SK-N-SH (cell line): Measurements from ENCODE around the gene RCAN1. TPM values are rescaled to one million over a fixed set of nuclear protein-coding genes. Genes with fewer than 3 reads are reported as not detected.

Experiments
- CTCF ChIA-PET: fragments of 300-600, 350-600 bp; formaldehyde crosslinking; extraction: SDS; loops from one replicate; lab custom pipeline; 2021; lab: Yijun Ruan, JAX
- POLR2A ChIA-PET: fragments of 350-600 bp; sonication (Branson Sonifier 250); formaldehyde crosslinking; extraction: SDS; loops from one replicate; lab custom pipeline; 2020; ENCODE audit warnings: antibody characterized with exemption, inconsistent platforms; lab: Yijun Ruan, JAX
- DNase-seq: peaks from one replicate; pipeline ENCODE4 v3.0.0; 2012
- H2AFZ ChIP-seq: fragments of 200-600 bp; sonication (generic); 2 replicates; pipeline ENCODE4 v1.8.1; 2016; ENCODE audit warnings: antibody characterized with exemption, mild to moderate bottlenecking, low read depth
- H3F3A ChIP-seq: fragments of 200-600 bp; sonication (generic); replicated peaks from 2 replicates; pipeline ENCODE3; 2016; ENCODE audit warnings: antibody characterized with exemption, mild to moderate bottlenecking; ENCODE audit not compliant: insufficient read depth
- H3K27ac ChIP-seq, 2 experiments: fragments of 200-500 bp in 1 of 2; fragments of 200-600 bp in 1 of 2; sonication (Bioruptor generic) in 1 of 2; sonication (generic), shearing (Covaris generic) in 1 of 2; 2 replicates each; pipeline versions ENCODE4 v1.5.1 to v1.6.1; 2014 to 2016; ENCODE audit warnings: low read depth in 2 of 2, inconsistent platforms in 1 of 2, low read length in 1 of 2, mild to moderate bottlenecking in 1 of 2, mixed read lengths in 1 of 2
- H3K27me3 ChIP-seq: fragments of 200-600 bp; sonication (generic), shearing (Covaris generic); 2 replicates; pipeline ENCODE4 v1.6.1; 2016; ENCODE audit warnings: mixed run types; ENCODE audit not compliant: insufficient read depth
- H3K36me3 ChIP-seq, 2 experiments: fragments of 200-500 bp in 1 of 2; fragments of 200-600 bp in 1 of 2; sonication (Bioruptor generic) in 1 of 2; sonication (generic) in 1 of 2; replicated peaks in 1 of 2; 2 replicates each; pipeline versions ENCODE3 to v1.5.1; 2014 to 2016; ENCODE audit warnings: low read length in 1 of 2, mild to moderate bottlenecking in 1 of 2; ENCODE audit not compliant: insufficient read depth in 2 of 2, control insufficient read depth in 1 of 2
- H3K4me1 ChIP-seq, 2 experiments: fragments of 200-500 bp in 1 of 2; fragments of 200-600 bp in 1 of 2; sonication (Bioruptor generic) in 1 of 2; sonication (generic), shearing (Covaris generic) in 1 of 2; 2 replicates each; pipeline versions ENCODE4 v1.5.1 to v1.6.1; 2014 to 2016; ENCODE audit warnings: low read depth in 1 of 2, low read length in 1 of 2, mixed run types in 1 of 2; ENCODE audit not compliant: insufficient read depth in 2 of 2, control insufficient read depth in 1 of 2
- H3K4me2 ChIP-seq: fragments of 200-600 bp; sonication (generic), shearing (Covaris generic); 2 replicates; pipeline ENCODE4 v1.6.1; 2017; ENCODE audit warnings: mixed run types
- H3K4me3 ChIP-seq, 2 experiments: fragments of 200-500 bp in 1 of 2; fragments of 200-600 bp in 1 of 2; sonication (Bioruptor generic) in 1 of 2; sonication (generic), shearing (Covaris generic) in 1 of 2; 2 replicates each; pipeline versions ENCODE4 v1.5.1 to v1.8.1; 2014 to 2016; ENCODE audit warnings: low read depth in 2 of 2, inconsistent platforms in 1 of 2, low read length in 1 of 2, mild to moderate bottlenecking in 1 of 2, mixed read lengths in 1 of 2, moderate library complexity in 1 of 2
- H3K79me2 ChIP-seq: fragments of 200-600 bp; sonication (generic); 2 replicates; pipeline ENCODE4 v1.8.1; 2017; ENCODE audit warnings: mild to moderate bottlenecking; ENCODE audit not compliant: insufficient read depth
- H3K9ac ChIP-seq: fragments of 200-600 bp; sonication (generic); 2 replicates; pipeline ENCODE4 v1.6.1; 2017; ENCODE audit warnings: mixed run types
- H3K9me2 ChIP-seq: fragments of 200-600 bp; sonication (generic); 2 replicates; pipeline ENCODE4 v1.6.1; 2017; ENCODE audit warnings: mixed run types
- H3K9me3 ChIP-seq: fragments of 200-600 bp; sonication (generic); 2 replicates; pipeline ENCODE4 v1.6.1; 2017; ENCODE audit warnings: mixed run types, mild to moderate bottlenecking, moderate library complexity
- H4K20me1 ChIP-seq: fragments of 200-600 bp; sonication (generic); 2 replicates; pipeline ENCODE4 v1.6.1; 2017; ENCODE audit warnings: mild to moderate bottlenecking, mixed run types; ENCODE audit not compliant: insufficient read depth
- CHD2 ChIP-seq: fragments of 150-350 bp; IDR thresholded peaks from 2 replicates; pipeline ENCODE4 v1.6.1; 2018; ENCODE audit warnings: low read length; ENCODE audit not compliant: partially characterized antibody
- EZH2phosphoT487 ChIP-seq: fragments of 200-600 bp; sonication (generic); IDR thresholded peaks from 2 replicates; pipeline ENCODE4 v1.6.1; 2017; ENCODE audit warnings: low read depth, mixed run types, mild to moderate bottlenecking, antibody characterized with exemption, moderate library complexity, borderline replicate concordance
- FOXJ3 ChIP-seq: sonication (generic); formaldehyde crosslinking; IDR thresholded peaks from 2 replicates; pipeline ENCODE4 v1.5.1; 2020; ENCODE audit warnings: mild to moderate bottlenecking, missing genetic modification reagents
- FOXM1 ChIP-seq: IDR thresholded peaks from 2 replicates; pipeline ENCODE4 v1.4.0; 2012; ENCODE audit warnings: low read depth, mild to moderate bottlenecking
- GABPA ChIP-seq: IDR thresholded peaks from 2 replicates; pipeline ENCODE4 v1.4.0; 2012; ENCODE audit warnings: low read depth, mild to moderate bottlenecking
- GATA2 ChIP-seq: sonication (generic); formaldehyde crosslinking; IDR thresholded peaks from 2 replicates; pipeline ENCODE4 v1.5.0; 2020; ENCODE audit warnings: mild to moderate bottlenecking, missing genetic modification reagents
- JUND ChIP-seq: IDR thresholded peaks from 2 replicates; pipeline ENCODE4 v1.4.0; 2012
- MXI1 ChIP-seq: IDR thresholded peaks from 2 replicates; pipeline ENCODE4 v1.6.1; 2012; ENCODE audit warnings: mild to moderate bottlenecking, low read depth, low read length, improper control_type of control experiment
- NFIC ChIP-seq: IDR thresholded peaks from 2 replicates; pipeline ENCODE4 v1.4.0; 2012; ENCODE audit warnings: borderline replicate concordance
- NRF1 ChIP-seq: IDR thresholded peaks from 2 replicates; pipeline ENCODE4 v1.6.1; 2012; ENCODE audit warnings: low read depth, mild to moderate bottlenecking, low read length
- POLR2AphosphoS5 ChIP-seq: IDR thresholded peaks from 2 replicates; pipeline ENCODE4 v1.6.1; 2012; ENCODE audit warnings: low read depth, low read length
- RAD21 ChIP-seq: IDR thresholded peaks from 2 replicates; pipeline ENCODE4 v1.6.1; 2012; ENCODE audit warnings: mild to moderate bottlenecking, low read length
- RXRA ChIP-seq: IDR thresholded peaks from 2 replicates; pipeline ENCODE4 v1.4.0; 2012; ENCODE audit warnings: low read depth, mild to moderate bottlenecking, borderline replicate concordance
- SIN3A ChIP-seq: IDR thresholded peaks from 2 replicates; pipeline ENCODE4 v1.6.1; 2012; ENCODE audit warnings: low read depth, mild to moderate bottlenecking, low read length, moderate library complexity, borderline replicate concordance
- TAF1 ChIP-seq: IDR thresholded peaks from 2 replicates; pipeline ENCODE4 v1.6.1; 2012; ENCODE audit warnings: low read depth, mild to moderate bottlenecking, low read length, moderate library complexity, borderline replicate concordance
- TCF12 ChIP-seq: IDR thresholded peaks from 2 replicates; pipeline ENCODE4 v1.4.0; 2012
- YY1 ChIP-seq: IDR thresholded peaks from 2 replicates; pipeline ENCODE4 v1.4.0; 2012; ENCODE audit warnings: low read depth, mild to moderate bottlenecking
- WGBS: methylation state at CpG from one replicate; pipeline ENCODE4 v1.1.6; 2017; ENCODE audit warnings: low lambda C conversion rate; 5-methylcytosine and 5-hydroxymethylcytosine counted together
- polyA plus RNA-seq, 3 experiments: library from polyadenylated mRNA; depleted of rRNA; stranded (reverse); fragments of >200 nt; gene quantifications; 2 replicates each; pipeline ENCODE4 v1.2.3, GENCODE V29; 2012
- TF ChIP-seq, protein P1 (sequence below): IDR thresholded peaks from 2 replicates; pipeline ENCODE4 v1.6.1; 2012; ENCODE audit warnings: mild to moderate bottlenecking, low read depth, low read length, moderate library complexity
- TF ChIP-seq, protein P2 (sequence below): IDR thresholded peaks from 2 replicates; pipeline ENCODE4; 2012
- TF ChIP-seq, protein P3 (sequence below): fragments of 200-600 bp; sonication (generic); IDR thresholded peaks from 2 replicates; pipeline ENCODE4 v1.6.1; 2017; ENCODE audit warnings: antibody characterized with exemption, mild to moderate bottlenecking, moderate library complexity

RCAN1 gene
- polyA plus RNA-seq, 1 of the 3 experiments (the other 2 are of a cell fraction), result 16.7 TPM

DNA sequence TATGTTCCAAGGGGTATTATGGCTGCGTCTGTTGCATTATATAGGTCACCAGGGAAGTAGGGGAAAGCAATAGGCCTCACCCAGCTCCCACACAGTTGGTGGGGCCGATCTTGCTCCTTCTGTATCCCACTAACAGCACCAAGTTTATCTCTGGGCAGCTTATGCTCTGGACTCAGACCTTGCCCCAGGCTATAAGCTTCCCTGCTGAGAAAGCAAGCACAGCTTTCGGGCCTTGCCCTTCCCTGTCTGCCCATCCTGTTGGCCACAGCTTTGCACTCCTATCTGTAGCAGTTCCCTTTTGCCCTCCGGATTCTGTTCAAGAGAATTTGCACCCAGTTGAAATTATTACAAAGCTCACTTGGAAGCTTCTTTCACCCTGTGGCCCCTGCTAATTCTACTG, 115.8 kb downstream of the RCAN1 start:
- Histone ChIP-seq H3K4me1 (no peaks in the 10 kb centered on the region), H2AFZ (no peak overlapping the region), H3K27ac (no peak overlapping the region), H3K9me2 (no peaks in the 10 kb centered on the region), H3F3A (no peaks in the 10 kb centered on the region), H3K36me3 (no peaks in the 10 kb centered on the region), H4K20me1 (no peaks in the 10 kb centered on the region), H3K27me3 (peaks cover 8% of the 10 kb centered on the region; the same call in 1 of the 2 replicates), H3K4me3 (no peak overlapping the region), H3K9ac (no peak overlapping the region), H3K9me3 (no peaks in the 10 kb centered on the region; the same call in 1 of the 2 replicates), H3K4me2 (no peak overlapping the region), H3K79me2 (no peaks in the 10 kb centered on the region)
- ChIA-PET POLR2A (no interaction called here), CTCF (interaction anchor here (1.5 kb wide), 1 partner anchor 103 kb away, joined by 5 read pairs; no protein-coding TSS in a partner anchor)
- 9% methylated on average over 4 of the region's 4 CpGs for WGBS
- no peak for TF ChIP-seq TCF12
- TF ChIP-seq RAD21, result no peak
- TF ChIP-seq JUND, result no peak
- no peak for TF ChIP-seq TAF1
- no peak for TF ChIP-seq CHD2
- TF ChIP-seq NFIC, result no peak
- no peak for TF ChIP-seq YY1
- no peak for TF ChIP-seq POLR2AphosphoS5
- TF ChIP-seq NRF1, result no peak
- no peak for TF ChIP-seq GATA2 (CRISPR knock-in tag)
- no peak for TF ChIP-seq SIN3A
- TF ChIP-seq FOXM1, result no peak
- TF ChIP-seq, protein P1, sequence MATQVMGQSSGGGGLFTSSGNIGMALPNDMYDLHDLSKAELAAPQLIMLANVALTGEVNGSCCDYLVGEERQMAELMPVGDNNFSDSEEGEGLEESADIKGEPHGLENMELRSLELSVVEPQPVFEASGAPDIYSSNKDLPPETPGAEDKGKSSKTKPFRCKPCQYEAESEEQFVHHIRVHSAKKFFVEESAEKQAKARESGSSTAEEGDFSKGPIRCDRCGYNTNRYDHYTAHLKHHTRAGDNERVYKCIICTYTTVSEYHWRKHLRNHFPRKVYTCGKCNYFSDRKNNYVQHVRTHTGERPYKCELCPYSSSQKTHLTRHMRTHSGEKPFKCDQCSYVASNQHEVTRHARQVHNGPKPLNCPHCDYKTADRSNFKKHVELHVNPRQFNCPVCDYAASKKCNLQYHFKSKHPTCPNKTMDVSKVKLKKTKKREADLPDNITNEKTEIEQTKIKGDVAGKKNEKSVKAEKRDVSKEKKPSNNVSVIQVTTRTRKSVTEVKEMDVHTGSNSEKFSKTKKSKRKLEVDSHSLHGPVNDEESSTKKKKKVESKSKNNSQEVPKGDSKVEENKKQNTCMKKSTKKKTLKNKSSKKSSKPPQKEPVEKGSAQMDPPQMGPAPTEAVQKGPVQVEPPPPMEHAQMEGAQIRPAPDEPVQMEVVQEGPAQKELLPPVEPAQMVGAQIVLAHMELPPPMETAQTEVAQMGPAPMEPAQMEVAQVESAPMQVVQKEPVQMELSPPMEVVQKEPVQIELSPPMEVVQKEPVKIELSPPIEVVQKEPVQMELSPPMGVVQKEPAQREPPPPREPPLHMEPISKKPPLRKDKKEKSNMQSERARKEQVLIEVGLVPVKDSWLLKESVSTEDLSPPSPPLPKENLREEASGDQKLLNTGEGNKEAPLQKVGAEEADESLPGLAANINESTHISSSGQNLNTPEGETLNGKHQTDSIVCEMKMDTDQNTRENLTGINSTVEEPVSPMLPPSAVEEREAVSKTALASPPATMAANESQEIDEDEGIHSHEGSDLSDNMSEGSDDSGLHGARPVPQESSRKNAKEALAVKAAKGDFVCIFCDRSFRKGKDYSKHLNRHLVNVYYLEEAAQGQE, result no peak
- no peak for TF ChIP-seq EZH2phosphoT487
- no peak for TF ChIP-seq MXI1
- no peak for TF ChIP-seq FOXJ3
- TF ChIP-seq RXRA, result no peak
- no peak for TF ChIP-seq GABPA
- TF ChIP-seq, protein P2, sequence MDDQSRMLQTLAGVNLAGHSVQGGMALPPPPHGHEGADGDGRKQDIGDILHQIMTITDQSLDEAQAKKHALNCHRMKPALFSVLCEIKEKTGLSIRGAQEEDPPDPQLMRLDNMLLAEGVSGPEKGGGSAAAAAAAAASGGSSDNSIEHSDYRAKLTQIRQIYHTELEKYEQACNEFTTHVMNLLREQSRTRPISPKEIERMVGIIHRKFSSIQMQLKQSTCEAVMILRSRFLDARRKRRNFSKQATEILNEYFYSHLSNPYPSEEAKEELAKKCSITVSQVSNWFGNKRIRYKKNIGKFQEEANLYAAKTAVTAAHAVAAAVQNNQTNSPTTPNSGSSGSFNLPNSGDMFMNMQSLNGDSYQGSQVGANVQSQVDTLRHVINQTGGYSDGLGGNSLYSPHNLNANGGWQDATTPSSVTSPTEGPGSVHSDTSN, result no peak
- TF ChIP-seq, protein P3, sequence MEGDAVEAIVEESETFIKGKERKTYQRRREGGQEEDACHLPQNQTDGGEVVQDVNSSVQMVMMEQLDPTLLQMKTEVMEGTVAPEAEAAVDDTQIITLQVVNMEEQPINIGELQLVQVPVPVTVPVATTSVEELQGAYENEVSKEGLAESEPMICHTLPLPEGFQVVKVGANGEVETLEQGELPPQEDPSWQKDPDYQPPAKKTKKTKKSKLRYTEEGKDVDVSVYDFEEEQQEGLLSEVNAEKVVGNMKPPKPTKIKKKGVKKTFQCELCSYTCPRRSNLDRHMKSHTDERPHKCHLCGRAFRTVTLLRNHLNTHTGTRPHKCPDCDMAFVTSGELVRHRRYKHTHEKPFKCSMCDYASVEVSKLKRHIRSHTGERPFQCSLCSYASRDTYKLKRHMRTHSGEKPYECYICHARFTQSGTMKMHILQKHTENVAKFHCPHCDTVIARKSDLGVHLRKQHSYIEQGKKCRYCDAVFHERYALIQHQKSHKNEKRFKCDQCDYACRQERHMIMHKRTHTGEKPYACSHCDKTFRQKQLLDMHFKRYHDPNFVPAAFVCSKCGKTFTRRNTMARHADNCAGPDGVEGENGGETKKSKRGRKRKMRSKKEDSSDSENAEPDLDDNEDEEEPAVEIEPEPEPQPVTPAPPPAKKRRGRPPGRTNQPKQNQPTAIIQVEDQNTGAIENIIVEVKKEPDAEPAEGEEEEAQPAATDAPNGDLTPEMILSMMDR, result no peak
- DNase-seq, result no peak
